Amygdala (tissue), 56 donors: ENCODE measurements around the gene FAM171A2.

Experiments used
- DNase-seq, 56 donors: peaks; one replicate each; lab custom pipeline; 2025; lab: John Stamatoyannopoulos, UW

Gene FAM171A2

DNA sequence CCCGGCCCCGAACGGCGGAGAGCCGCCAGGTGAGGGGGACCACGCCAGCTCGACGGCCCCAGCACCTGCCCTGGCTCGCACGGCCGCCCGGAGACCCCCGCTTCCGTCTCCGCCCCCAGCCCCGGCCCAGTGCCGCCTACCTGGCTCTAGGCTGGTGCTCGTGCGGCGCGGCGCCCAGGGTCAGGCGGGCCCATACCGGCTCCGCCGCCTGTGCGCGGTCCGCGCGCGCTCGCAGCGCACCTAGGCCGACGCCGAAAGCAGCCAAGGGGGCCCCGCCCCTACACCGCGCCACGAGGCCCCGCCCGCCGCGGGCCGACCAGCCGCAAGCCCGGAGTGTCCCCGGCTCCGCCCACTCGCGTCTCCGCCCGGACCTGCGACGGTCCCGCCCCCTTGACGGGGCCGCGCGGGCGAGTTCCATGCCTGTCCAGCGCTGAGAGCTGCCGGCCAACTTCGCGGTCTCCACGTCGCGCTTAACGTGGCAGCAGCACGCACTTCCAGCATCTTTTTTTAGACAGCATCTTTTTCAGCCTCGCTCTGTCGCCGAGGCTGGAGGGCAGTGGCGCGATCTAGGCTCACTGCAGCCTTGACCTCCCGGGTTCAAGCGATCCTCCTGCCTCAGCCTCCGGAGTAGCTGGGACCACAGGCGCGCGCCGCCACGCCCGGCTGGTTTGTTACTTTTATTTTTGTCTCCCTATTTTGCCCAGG, 38.9 kb downstream of the FAM171A2 start, which contains the start of gene SLC25A39:
SLC25A39 (minus strand) TSS at position 253 of the 705 bp plus-strand sequence. CDS start 1,261 bp downstream, outside the sequence.
- peak; percentile 37 to 97 (median 86) for DNase-seq

DNA sequence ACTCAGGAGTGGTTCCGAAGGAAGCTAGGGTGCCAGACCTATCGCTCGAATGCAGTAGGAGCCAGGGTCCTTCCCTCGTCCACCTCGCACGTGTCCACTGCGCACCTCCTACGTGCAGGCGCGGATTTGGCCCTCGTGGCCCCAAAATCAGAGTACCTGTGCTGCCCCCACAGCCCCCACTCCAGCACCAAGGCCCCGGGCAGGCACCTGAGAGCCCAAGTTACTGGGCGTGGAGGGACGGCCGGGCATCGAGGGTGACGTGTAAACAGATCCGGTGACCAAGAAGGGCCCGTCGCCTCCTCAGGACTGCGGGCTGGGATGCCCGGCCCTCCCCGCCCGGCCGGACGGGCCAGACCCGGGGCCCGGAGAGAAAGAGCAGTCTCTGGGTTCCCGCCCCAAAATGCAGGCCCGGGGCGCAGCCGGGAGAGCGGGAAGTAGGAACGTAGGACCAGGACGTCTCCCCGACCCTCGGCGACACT, 39.5 kb downstream of the FAM171A2 start:
- no peak for DNase-seq

DNA sequence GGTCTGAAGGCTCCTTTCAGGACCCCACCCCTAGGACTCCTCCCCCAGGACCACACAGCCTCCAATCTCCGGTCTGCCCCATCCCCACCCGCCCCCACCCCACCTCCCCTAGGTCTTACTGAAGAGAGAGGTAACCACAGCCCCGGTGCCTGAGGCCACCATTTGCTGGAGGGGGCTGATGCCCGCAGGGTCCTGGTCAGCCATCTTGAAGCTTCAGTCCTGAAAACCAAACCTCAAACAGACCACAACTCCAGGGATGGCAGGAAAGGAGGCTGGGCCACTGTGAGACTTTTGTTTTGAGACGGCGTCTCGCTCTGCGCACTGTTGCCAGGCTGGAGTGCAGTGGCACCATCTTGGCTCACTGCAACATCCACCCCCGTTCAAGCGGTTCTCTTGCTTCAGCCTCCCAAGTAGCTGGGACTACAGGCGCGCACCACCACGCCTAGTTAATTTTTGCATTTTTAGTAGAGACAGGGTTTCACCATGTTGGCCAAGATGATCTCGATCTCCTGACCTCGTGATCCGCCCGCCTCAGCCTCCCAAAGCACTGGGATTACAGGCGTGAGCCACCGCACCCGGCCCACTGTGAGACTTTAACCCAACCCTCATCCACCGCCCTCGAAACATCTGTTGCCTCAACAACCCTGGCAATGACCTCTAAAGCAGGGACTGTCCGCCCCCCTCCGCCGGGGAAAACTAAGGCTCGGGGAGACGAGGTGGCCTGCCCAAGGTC, 40.1 kb downstream of the FAM171A2 start:
- DNase-seq, result no peak

DNA sequence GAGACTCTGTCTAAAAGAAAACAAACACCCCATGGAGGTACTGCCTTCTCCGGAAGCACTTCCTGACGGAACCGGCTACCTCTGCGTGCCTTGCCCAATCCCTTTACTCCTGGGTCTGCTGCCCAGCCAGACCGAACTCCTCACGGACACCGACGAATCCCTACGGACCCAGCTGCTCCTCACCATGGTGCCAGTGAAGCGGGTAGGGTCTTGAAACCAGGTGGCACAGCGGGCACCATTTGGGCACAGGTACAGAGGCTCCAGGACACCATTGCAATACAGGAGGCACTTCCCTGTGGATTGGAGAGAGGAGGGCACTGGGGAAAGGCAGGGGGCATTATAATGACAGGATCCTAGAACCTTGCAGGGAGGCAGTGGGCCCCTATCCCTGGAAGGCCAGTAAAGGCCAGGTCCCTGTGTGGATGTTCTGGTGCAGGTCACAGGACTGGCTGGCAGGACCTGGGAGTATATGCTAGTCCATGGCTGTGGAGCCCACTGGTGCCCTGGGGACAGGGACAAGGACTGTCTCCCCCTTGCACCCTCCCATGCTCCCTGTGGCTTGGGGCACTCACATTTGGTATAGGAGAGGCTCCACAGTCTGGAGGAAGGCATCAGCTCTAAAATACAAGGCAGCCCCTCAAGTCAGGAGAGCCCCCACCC, 41.3 kb downstream of the FAM171A2 start:
- no peak for DNase-seq

DNA sequence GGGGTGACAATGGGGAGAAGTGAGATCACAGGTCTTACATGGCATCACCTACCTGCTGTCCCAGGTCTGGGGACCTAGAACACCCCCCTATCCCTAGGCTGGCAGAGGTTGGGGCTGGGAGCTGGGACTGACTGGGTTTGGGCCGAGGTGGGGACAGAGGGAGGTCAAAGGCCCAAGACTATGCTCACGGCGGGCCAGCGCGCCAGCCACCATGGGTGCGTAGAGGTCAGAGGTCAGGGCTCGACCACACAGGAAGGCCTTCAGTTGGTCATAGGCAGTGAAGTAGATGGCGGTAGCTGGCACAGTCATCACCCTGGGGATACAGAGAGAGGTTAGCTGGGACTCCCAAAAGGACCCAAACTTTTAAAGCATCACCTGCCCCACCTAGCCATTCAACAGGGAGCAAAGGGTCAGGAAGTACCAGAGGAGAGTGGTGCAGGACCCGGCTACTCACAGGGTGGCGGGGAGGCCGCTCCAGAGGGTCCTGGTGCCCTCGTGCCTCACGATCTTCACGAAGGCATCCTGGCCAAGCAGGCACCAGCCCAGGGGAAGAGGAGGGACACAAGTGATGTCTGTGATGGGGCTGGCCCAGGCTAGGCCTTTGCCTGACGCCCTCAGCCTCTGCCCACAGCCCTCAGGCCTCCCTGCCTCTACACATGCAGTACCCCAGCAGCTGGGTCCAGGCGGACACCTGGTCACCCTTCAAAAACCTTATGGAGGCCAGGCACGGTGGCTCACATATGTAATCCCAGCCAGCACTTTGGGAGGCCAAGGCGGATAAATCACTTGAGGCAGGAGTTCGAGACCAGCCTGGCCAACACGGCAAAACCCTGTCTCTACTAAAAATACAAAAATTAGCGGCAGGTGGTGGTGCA, 42.2 kb downstream of the FAM171A2 start:
- DNase-seq, result no peak

DNA sequence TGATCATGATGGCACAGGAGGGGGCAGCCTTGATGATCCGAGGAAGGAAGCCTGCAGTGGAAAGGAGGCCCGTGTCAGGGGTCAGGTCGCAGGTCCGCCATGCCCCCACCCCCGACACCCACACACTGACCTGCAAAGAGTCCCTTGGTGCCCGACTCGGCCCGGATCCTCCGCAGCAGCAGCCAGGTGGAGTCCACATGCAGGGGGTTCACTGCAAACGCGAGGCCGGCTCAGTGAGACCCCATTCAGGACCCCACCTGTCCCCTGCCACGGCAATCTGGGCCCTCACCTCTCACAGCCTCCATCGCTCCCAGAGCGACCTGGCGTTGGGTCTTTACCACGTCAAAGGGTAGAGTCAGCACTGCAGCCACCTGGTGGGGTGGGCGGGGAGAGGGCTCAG, 43.6 kb downstream of the FAM171A2 start:
- DNase-seq, result no peak

DNA sequence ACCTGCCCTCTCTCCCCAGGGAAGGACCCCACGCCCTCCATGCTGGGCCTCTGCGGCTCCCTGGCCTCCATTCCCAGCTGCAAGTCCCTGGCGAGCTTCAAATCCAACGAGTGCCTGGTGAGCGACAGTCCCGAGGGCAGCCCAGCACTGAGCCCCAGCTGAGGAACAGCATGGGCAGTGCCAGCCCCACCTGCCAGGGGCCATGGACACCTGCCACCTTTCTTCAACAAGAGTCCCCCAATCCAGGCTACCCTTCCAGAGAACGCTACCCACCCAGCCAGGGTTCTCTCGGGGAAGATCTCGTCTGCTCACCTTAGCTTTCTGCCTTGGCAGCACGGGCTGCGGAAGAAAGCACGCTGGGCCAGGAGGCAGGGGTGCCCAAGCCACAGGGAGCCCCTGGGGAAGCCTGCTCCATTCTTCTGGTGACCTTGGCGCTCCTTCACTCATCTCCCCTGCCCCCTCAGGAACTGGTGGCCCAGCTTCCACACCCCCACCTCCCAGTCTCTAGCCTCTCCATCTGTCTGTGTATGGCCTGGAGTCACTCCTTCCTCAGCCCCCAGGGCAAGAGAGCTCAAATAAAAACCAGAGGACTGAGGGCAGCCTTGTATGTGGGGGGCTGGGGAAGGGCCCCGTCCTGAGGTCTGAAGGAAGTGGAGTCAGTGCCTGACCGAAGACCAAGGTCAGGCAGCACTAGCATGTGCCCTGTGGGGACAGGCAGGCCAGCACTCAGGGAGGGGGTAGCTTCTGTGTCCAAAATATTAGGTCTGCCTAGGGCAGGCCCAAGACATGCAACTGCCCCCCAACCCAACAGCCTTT, 45.4 kb downstream of the FAM171A2 start:
- no peak for DNase-seq

DNA sequence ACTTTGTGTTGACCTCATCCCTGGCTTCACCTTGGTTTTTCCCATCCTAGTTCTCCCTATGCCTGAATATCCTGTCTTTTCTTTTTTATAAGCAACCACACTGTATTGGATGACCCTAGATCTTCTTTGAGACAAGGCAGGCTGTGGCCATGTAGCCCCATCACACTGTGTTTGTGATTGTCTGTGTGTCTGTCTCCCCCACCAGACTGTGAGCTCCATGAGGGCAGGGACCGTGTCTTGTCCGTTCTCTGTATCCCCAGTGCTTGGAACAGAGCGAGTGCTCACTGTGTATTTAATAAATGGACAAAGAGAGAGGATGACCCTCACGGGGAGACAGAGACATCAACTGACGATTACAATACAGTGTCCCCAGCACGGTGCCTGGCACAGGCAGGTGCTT, 46.1 kb downstream of the FAM171A2 start:
- DNase-seq, result no peak

DNA sequence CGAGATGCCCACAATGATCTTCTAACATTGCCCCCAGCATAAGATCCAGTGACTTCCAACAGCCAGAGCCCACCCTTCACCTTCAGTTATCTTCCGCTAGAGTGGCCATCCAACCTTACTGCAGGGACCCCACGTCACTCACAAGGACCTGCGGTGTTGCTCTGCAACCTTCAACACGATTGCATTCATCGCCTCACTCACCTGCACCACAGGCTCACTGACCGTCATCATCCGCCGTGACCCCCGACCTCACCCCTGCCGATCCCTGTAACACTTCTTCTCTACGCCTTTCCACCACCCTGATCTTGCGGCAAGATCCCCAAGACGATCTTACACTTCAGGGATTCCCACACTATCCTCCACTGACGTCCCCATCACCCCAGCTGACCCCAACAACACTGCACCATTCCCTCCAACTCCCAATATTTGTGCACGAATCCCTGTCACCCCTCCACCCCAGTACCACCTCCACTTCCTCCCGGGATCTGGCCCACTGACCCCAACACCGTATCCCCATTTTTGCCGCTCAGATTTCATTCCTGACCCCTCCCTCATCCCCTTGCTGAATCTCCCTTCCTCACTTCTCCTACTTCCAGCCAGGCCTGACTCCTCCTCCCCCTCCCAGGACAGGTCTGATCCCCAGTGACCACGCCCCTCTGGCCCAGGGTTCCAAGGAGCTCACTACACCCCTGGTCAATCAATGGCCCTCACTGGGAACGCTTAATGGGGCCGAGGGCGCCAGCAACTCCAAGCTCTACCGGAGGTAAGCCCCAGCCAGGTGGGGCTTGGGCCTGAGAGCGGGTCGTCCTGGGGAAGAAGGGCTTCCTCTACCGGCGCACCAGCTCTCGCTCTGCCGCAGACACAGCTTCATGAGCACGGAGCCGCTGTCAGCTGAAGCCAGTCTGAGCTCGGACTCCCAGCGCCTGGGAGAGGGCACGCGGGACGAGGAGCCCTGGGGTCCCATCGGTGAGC, 47.6 kb downstream of the FAM171A2 start:
- no peak for DNase-seq

DNA sequence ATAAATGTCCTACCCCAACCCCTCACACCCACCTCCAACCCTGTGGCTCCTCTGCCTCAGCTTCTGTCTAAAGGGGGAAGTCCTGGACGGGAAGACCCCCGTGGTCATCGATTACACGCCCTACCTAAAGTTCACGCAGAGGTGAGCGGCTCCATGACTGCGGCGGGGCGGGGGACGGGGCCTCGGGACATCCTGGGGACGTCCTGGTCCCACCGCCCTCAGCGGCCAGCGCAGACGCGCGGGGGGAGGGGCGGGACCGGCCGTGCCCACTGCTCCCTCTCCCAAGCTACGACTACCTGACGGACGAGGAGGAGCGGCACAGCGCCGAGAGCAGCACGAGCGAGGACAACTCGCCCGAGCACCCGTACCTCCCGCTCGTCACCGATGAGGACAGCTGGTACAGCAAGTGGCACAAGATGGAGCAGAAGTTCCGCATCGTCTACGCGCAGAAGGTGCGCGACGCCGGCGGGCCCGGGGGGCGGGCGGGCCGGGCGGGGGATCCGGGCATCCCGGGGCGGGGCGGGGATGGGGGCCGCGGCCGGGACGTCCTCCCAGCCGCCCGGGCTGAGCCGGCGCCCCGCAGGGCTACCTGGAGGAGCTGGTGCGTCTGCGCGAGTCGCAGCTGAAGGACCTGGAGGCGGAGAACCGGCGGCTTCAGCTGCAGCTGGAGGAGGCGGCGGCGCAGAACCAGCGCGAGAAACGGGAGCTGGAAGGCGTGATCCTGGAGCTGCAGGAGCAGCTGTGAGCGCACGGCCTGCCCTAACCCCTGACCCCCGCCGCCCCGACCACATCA, 48.6 kb downstream of the FAM171A2 start:
- DNase-seq, result peak in 8 of 56 donors; percentile 13 to 39 (median 25)

DNA sequence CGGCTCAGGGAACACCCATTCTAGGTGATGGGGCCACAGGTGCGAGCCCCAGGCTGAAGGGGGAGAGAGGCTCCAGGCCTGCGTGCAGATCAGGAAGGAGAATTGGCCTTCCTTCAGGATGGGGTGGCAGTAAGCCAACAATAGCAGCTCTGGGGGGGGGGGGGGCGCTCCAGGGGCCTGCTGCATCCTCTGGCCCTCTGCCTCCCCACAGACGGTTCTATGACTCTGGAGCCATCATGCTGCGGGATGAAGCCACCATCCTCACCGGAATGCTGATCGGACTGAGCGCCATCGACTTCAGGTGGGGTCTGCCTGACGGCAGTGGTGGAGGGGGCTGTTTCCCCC, 49.2 kb downstream of the FAM171A2 start:
- no peak for DNase-seq

DNA sequence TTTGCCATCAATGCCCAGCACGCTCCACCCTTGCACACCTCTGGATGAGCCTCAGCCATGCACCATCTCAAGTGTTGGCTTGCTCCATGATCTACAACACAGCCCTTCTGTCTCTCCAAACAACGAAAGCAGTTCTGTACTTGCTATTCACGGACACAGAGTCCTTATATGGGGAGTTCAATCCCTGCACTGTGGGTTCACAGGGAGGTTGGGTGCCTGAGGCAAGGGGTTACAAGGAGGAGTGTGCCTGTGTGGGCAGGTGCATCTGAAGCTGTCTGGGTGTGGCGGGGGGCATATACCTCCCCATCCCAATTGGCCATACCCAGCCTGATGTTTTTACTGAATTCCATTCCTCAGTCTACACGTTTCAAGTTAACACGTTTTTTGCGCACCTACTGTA, 49.6 kb downstream of the FAM171A2 start:
- DNase-seq, result no peak

DNA sequence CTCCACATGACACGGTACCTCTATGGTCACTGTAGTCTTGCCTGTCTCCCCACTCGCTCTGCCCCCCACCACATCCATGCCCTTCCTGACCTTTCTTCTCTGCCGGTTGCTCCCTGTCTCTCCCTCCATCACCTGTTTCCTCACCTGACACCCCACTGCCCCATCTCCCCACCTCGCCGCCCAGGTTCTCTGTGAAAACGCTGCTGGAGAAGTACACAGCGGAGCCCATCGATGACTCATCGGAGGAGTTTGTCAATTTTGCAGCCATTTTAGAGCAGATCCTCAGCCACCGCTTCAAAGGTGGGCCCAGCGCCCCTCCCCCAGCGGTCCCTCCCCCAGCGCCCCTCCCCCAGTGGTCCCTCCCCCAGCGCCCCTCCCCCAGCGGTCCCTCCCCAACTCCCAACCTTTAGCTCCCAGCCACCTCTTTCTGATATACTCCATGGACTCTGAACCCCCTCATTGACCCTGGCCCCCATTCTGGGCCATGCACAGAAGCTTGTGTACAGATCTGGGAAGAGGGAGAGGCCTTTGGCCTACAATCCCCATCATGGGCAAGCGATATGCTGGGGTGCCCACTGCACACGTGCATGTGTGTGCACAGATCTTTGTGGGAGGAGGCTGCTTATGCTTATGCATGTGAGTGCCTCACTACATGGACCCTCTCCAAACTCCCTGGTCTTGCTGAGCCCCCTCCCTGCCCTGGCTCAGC, 51.1 kb downstream of the FAM171A2 start:
- DNase-seq, result no peak

DNA sequence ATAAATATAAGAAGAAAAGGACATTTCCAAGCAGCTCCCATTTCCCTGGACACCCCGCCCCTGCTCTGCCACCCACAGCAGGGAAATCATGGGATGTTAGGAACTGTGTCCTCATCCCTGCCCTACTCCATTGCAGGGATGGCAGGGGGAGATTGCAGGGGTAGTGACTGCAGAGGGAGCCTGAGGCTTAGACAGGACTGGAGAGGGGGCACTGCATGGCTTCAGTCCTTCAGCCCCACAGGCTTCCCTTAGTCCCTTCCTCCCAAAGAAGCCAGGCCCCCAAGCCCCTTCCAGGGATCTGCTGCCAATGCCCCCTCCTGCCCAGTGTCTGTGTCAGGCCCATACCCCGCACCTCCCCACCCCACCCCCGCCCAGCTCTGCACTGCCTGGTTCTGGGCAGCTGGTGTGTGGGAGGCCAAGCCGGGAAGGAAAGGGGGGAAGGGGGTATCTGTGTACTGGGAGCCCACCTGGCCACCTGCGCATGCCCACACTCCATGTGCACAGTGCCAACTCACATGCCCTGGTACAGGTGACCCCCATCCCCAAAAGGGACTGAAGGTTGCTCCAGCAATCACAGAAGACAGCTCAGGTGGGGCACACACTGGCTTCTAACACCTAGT, 52.0 kb downstream of the FAM171A2 start:
- peak in 4 of 56 donors; percentile 9 to 38 (median 30) for DNase-seq

DNA sequence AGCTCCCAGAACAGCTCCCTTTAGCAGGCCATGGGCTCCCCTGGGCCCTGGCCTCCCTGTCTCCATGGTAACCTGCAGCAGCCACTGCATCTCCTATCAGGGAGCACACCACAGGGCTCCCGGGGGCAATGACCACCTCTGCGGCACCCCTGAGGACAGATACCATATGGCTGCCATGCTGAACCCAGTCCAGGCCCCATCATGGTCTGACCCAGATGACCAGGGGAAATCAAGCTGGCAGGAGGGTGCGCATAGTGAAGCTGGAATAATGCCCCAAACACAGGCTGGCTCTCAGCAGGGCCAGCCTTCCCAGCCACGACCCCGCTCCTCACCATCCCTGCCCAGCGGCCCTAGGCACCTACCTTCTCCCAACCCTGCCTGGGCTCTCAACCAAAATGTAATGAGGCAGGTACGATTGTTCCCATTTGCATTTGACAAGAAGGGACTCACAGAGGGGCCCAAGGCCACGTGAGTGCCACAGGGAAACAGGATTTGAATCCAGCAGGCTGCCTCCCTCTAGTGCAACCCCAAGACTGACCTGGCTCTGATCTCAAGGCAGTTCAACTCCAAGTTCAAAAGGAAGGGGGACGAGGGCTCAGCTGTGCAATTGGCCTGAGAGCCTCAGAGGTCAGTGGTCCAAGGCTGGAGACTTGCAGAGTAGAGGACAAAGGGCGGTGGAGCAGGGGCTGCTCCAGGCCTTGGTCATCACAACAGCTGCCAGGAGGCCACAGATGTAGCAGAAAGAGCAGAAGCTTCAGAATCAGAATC, 52.9 kb downstream of the FAM171A2 start:
- DNase-seq, result no peak

DNA sequence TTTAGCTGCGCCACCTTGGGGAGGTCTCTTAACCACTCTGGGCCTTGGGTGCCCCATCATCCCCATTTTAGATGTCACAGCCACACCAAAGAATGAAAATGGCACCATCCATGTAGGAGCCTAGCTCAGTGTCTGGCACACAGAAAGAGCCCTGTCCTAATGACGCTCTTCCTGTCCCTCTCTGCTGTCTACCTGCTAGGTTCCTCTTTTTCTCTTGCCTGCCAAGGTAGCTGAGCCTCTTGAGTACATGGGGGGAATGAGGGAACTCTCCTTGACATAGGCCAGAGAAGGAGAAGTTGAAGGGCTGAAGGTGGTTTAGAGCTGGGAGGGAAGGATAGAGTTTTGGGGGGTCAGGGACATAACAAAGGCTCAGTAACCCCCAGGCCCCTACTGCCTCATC, 53.5 kb downstream of the FAM171A2 start:
- no peak for DNase-seq
